H1 (cell line): ENCODE data around the gene DCANP1. TPM values are rescaled to one million over a fixed set of nuclear protein-coding genes. Genes with fewer than 3 reads are reported as not detected.

Experiments
- CHD7 ChIP-seq: fragments of 300-600 bp; sonication (generic); IDR thresholded peaks from 2 replicates; pipeline ENCODE4 v1.7.1; 2012; ENCODE audit warnings: low read length, moderate library complexity, mild to moderate bottlenecking, inconsistent platforms; ENCODE audit not compliant: insufficient replicate concordance
- polyA plus RNA-seq, 7 experiments: library from polyadenylated mRNA; depleted of rRNA in 3 of 7; stranded (reverse) in 5 of 7; unstranded in 2 of 7; fragments of >200 nt in 5 of 7; fragments of 200-250 nt in 2 of 7; gene quantifications; 1 replicate in 5 of 7; 2 replicates in 1 of 7; 4 replicates in 1 of 7; pipeline versions ENCODE4 v1.2.1 to v1.2.3, GENCODE V29; 2011 to 2013; ENCODE audit warnings: missing spikeins in 2 of 7, mixed read lengths in 2 of 7
- total RNA-seq: library from RNA; stranded (reverse); fragmentation: NEBNext Ultra II Directional; extraction: Animal tissue kit (Norgen Biotek cat#: 25700); gene quantifications from 2 replicates; pipeline ENCODE4 v1.2.1, GENCODE V29; 2021

The DCANP1 gene
- total and polyA plus RNA-seq, 2 of the 8 experiments (the other 6 are each of a cell fraction or from before 2014, with no cell fraction given) = not detected

DNA sequence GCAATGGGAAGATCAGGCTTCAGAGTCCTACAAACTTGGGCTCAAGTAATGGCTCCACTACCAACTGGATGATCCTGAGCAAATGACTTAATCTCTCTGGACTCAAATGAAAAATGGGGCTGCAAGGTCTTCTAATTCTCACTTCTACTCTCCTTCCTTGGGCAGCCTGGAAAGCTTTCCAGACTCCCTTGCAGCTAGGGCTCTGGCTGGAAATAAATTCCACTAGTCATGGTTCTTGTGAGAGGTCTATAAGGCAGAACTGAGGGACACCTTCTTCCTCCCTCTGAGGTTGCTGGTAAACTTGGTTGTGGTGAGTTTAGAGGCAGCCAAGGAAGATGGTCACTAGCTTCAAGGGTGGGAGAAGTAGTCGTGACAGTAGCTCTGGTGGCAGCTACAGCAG lies 18.6 kb downstream of the DCANP1 start (continued):
- TF ChIP-seq CHD7 = no peak
